GM21528 (cell line): Measurements from ENCODE around the gene NOXO1.
"Not testable (repeated sequence)": the region's sequence is repeated elsewhere in the genome, so short reads cannot be mapped to it uniquely, and the experiment has no call there.

Experiments used
- ATAC-seq: cut with Tn5 transposase; IDR thresholded peaks from one replicate; pipeline ENCODE4 v1.9.1; 2021; ENCODE audit warnings: mild to moderate bottlenecking, moderate library complexity; ENCODE audit not compliant: unreplicated experiment, low FRiP score

Gene NOXO1

DNA sequence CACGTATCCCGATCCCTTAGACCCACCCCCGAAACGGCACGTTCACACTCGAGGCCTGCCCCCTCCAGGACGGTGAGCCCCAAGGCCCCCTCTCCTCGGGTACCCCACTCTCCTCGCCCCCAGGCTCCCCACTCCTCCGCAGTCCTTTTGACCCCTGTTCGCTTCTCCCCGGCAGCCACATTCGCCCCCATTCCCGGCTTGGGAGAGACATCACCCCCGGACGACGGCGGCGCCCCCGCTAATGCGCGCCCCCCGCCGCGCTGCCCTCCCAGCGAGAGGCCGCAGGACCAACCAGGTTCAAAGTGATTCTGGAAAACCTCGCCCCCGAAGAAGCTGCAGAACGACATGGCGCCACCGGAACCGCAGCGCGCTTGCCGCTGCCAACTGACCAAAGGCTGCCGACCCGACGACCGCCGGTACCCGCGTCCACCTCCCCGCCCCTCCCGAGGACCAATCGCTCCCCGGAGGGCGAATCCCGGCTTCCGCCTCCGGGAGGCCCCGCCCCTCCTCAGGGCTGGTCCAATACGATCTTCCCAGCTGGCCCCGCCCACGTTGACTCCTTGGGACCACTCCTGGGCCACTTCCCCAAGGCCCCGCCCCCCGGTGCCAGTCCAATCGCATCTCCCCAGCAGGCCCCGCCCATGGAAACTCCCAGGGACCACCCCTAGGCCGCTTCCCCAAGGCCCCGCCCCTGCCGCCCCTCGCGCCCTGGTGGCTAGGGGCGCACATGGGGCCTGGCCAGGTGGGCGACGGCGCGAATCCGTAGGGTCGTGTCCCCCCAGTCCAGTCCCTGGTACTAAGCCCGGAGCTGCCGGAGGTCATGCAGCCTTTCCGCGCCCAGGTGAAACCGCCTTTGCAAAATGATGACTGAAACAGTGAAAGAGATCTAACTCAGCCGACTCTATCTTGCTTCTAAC is 38.2 kb downstream of the NOXO1 start, which contains the start of gene MSRB1:
Gene MSRB1 (minus strand): TSS at position 390 of the 917 bp plus-strand sequence. CDS start 43 bp downstream, at position 347.
- peak; percentile 89 for ATAC-seq

DNA sequence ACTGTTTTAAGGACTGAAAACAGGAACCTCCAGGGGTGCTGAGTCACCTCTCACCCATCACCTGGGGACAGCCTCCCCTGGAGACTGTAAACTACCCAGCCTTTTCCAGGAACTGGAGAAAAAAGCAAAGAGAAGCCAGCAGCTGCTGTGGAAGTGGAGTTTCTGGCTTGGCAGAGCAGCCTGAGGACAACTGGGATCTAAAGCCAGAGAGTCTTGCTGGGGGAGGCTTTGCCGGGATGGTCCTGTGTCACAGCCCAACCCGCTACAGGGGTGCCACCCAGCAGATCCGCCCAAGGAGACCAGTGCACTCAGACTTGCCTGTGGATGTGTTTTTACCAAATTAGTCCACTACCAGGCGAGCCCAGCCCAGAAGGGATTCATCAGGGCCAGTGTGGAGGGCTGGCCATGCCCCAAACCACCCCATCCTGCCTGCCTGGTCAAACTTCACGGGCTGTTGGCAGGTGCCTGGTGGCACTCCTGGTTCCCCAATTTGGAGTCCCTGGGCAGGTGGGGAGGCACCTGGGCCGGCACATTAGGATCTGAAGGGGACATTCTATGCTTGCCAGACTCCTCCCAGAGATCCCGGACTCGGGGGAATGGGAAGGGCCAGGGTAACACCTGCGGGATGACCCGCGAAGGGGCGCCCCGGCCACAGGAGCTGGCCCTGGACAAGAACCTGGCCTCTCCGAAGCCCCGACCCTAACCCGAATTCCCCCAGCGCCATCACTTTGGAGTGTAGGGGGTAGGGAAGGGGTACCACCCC is 39.0 kb downstream of the NOXO1 start:
- no peak for ATAC-seq

DNA sequence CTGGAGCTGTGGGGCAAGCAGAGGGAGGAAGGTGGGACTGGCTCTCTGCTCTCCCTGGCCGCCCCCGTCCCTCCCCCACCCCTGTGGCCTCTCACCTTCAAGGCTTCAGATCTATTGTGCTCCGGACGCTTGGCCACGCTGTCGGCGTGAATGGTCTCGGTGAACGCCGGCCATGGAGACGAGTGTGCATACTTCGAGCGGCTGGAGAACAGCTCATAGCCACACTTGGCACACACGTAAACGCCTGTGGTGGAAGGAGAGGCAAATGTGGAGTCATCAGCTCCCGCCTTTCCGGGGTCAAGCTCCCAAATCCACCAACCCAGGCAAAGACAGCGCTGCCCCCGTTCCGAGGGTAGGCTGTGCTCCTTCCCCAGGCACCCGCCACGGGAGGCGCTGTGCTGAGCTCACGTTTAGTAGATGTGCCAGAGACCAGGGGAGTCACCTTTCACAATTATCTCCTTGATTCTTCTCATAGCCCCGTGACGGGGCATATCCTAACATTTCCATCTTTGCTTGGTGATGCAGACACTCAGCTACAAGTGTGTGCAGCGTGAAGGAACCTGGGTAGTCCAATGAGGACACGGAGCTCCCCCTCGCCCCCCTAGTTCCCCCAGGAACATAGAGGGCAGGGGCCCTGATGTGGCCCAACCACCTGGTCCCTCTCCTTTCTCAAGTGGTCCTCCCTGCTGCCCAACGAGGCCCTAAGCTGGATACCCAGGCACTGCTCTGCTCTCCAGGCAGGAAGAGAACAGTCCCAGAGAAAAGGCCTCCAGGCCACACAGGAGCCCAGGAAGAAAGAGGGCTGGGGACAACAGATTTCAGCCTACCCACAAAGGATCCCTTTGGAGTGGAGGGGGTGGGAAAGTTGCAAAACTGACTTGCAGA is 39.9 kb downstream of the NOXO1 start:
- ATAC-seq: no peak

DNA sequence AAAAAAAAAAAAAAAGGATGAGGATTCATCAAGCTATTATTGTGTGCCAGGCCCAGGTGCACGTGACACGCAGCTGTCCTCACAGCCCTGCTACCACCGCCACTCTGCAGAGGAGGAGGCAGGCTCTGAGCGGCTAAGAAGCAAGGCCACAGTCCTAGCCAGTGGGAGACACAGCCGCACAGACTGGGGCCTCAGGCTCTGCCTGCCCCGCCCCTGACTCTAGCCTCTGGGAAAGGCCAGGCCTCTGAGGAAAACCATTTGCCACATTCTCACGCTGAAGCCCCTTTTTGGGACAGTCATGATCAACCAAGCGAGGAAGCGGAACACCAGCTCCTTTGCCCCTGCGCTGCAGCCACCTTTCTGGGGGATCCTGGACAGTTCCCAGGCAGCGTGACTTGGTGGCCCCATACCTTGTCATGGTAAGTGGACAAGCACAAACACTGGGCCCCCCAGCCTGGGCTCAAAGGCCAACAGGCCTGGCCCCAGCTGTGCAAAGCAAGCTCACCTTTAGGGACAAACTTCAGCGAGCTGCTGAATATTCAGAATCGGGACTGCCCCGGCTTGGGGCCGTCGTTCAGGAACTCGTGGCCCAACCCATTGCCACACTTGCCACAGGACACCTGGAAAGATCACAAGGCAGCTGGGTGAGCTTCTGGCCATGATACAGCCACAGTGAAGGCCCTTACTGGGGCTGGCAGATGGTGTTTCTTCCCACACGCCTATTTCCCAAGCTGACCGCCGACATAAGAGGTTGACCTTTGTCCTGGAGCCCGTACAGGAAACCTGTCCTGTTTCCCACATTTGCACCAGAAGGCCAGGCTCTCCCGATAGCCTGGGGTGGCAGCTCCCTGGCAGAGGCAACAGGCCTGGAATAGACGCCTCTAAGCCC is 40.8 kb downstream of the NOXO1 start:
- ATAC-seq: no peak

DNA sequence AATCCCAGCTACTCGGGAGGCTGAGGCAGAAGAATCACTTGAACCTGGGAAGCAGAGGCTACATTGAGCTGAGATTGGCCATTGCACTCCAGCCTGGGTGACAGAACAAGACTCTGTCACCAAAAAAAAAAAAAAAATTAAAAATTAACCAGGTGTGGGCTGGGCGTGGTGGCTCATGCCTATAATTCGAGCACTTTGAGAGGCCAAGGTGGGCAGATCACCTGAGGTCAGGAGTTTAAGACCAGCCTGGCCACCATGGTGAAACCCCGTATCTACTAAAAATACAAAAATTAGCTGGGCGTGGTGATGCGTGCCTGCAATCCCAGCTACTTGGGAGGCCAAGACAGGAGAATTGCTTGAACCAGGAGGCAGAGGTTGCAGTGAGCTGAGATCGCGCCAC is 41.4 kb downstream of the NOXO1 start:
- ATAC-seq: not testable (repeated sequence)

DNA sequence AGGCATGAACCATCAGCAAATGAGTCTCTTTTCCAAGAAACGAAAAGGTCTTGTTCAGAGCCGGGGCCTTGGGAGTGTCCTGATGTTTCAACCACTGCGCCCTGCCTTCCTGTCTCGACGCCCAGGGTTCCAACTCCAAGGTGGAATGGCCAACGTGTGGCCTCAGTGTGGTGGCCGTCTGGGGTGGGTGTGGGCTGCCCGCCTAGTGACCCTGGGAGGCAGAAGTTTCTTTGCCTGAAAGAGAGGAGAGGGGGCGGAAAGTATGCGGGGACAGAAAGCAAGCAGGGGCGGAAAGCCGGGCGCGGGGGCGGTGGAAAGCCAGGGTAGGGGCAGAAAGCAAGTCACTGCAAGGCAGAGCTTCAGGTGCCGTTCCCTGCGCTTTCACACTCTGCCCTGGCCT is 42.4 kb downstream of the NOXO1 start:
- ATAC-seq: no peak

DNA sequence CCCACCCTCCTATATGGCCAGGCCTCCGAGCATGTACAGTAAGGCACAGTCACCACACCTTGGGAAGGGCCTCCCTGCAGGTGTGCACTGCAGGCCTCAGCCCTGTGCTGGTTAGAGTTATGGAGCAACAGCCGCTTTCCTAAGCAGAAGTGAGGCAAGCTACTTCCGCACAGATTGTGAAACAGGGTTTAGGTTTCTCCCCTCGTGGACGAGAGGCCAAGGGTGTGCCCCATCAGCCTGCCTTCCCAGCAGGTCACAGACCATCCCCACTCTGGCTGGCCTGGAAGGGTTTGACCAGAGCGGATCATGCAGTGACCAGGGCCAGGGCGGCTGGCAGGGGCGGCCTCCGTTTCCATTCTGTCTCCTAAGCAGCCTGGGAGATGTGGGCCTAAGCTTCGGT is 43.0 kb downstream of the NOXO1 start:
- no peak for ATAC-seq

DNA sequence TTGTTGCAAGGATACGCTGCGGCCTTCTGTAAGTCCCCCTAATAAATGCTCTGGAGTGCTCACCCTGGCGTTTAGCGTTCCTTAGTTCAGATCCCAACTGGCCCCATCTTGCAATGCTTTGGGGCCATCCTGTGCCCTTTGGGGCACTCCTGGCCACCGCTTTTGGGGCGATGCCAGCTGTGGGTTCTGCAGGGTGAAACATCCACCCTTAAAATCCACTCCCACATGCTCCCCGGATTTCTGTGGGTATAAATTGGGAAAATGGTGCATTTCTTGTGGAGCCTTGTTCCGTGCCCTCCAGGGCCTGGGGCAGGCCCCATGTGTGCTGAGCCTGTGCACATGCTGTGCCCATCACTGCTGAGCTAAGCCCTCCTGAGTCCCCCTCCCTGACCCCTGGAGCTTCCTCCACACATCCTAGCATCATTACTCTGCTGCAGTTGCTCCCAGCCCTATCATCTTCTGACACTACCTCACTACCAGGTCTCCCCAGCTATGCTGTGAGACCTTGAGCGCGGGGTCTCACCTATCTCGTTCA is 44.3 kb downstream of the NOXO1 start:
- no peak for ATAC-seq

DNA sequence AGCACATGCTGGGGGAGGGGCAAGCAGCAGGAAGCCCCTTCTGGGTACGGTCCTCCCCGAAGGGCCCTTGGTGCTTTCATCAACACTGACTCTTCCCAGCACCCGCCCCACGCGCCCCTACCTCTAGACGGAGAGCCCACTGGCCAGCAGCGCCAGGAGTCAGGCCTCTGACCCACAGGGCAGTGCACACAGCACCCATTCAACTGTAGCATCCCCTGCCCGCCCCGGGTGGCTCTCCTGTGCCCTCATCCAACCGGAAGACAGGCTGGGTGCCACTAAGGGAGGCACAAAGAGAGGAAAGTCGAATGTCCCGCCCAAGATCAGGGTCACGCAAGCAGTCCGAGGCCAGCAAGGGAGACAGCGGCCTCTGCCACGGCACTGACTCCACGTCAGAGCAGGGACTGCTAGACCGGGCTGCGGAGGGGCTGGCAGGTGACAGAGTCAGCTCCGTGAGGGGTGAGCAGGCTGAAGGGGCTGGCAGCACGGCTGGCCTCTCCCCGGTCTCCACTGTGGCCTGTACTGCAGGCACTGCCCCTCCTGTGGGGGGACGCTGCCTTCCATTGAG is 48.1 kb downstream of the NOXO1 start:
- ATAC-seq: no peak

DNA sequence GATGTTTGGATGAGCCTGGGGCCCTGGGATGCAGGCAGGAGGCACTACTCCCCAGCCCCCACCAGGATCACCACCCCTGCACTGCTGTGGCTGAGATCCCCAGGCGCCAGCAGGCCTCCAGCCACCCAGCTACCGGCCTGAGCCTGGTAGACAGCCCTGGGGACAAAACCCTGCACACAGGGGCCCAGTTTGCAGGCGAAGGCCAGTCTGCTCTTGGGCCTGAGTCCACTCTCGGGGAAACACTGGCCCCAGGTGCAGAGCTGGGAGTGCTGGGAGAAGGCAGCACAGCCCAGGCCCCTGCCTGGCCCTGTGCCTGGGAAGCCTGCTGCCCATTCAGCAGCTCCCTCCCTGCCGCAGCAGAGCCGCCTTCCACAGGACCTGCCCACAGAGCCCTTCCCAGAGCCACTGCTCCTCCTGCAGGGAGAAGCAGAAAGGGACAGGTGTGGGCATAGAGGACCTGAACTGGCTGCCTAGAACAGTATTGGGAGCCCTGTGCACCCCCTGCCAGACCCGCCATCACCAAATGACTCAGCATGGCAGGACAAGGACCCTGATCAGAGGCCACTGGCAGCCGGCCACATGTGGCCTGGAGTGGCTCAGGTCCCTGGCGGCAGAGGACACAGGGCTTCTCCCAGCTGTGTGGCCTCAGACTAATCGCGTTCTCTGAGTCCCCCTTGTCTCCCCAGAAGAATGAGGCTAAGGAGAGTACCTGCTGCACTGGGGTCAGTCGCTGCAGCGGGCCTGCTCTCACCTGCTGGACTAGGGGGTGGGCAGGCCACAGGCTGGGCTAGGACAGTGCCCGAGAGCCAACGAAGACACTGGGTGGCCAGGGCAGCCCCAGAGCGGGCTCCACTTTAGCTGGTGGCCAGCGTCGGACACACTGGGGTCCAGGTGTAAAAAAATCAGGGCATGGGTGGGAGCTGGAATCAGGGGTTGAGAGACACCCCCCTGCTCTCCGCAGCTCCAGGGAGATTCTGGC is 48.9 kb downstream of the NOXO1 start:
- no peak for ATAC-seq

DNA sequence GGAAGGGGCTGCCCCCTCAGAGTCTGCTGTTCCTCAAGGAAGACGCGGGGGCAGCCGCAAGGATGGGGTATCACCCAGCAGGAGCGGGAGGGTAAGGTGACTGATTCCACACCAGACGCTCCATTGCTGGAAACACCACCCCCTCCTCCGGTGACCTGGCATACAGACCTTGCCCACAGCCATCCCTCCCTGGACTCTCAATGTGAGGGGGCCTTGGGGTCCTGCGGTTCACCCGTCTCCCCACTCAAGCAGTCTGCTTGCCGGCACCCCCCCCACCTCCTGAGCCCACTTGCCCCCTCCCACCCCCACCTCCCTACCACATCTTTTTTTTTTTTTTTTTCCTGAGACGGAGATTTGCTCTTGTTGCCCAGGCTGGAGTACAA is 50.9 kb downstream of the NOXO1 start:
- ATAC-seq: no peak

DNA sequence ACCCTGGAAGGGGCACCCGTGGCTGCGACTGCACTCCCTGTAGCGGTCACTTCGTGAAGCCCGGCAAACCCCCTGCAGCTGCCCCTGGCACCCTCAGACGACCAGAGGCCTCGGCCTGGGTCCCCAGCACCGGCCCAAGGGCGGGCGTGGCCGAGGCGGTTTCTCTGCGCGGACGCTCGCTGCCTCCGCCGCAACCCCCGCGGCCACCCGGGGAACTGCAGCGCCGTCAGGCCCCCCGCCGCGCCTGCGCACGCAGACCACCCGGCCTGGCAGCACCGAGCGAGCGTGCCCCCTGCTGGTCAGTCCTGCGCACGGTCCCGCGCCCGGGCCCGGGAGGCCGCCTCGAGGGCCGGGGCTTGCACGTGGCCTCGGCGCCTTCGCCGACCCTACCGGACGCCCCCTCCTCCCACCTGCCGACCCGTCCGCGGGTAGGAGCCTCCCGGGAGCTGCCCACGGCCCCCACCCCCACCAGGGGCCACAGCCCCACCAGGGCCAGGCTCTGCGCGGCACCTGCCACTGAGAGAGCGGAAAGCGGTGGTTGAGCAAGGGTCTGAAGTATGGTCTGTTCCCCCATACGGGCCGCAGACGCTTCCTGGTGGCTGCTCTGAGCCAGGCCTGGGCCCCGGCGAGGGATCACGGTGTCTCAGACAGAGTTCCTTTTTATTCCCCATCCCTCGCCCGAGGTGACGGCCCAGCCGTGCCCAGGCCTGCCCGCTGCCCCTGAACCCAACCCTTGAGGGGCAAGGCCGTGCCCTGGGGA is 51.5 kb downstream of the NOXO1 start:
- peak; percentile 84 for ATAC-seq

DNA sequence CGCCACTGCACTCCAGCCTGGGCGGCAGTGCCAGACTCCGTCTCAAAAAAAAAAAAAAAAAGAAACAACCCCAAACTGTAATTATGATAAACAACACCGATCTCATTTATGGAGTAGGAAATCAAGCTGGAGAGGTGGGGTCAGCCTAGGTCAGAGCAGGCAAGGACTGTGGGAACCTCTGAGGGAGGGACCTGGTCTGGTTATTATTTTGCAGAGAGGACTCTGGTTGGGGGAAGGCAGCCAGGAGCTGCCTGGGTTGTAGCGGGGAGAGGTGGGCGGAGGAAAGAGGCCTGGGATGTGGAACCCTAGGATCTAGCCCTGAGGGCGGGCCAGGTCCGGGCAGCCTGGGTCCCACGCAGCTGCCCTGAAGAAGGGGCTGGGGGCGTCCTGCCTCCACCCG is 52.2 kb downstream of the NOXO1 start:
- no peak for ATAC-seq
